ENCODE measurements around the gene GMPS. TPM values are rescaled to one million over a fixed set of nuclear protein-coding genes. Genes with fewer than 3 reads are reported as not detected.

The GMPS gene
- total and polyA plus RNA-seq, 2 of the 8 experiments (the other 6 are each of a cell fraction or from before 2014, with no cell fraction given), result 57.7 to 175 TPM

DNA sequence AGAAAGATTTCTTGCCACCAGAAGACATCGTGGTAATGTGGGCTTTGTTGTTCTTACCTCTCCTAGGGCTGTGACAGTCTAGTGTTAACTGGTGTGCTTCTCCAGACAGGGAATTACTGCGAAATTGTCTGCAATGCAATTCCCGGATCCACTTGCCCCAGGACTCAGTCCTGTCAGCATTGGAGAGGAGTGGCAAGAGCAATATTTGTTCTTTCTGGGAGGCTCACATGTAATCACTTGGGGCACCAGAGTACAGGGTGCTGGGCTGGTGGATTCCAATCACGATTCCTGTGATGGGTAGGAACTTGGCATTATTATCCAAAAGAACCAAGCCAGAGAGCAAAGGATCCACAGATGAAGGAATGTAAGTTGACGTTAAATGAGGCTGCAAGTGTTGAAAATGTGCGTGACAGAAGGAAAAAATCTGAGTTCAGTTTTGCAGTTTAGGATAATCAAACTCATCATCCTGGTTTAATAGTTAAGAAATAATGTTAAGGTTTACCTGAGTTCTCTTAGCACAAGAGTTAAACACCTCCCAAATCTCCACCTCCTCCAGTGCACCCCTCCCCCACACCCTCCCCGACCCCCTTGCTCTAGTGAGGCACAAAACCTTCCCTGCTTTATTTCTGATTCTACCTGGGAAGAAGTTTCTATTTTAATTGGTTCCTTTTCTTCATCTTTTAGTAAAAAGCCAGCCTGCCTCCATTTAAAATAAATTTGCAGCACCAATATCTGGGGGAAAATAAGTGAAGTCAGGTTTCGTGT lies 79.2 kb downstream of the GMPS start:
- no peak for FAIRE-seq
- no peak overlapping the region for H4K91ac ChIP-seq (replicated peaks; ENCODE audit: insufficient read length, low read length)
- no peak overlapping the region for H3K23ac ChIP-seq (ENCODE audit: insufficient read length)
- H2AK5ac ChIP-seq (ENCODE audit: low read depth, low read length), result 0 out of 2 replicates have a peak overlapping the region, but pooled peaks have one; percentile 53
- no peak for DNase-seq (ENCODE audit: low read depth in 1 of 2, low spot score in 2 of 2)
- H3K23me2 ChIP-seq (ENCODE audit: low read depth, low read length), result no peaks in the 10 kb centered on the region
- no peak overlapping the region for H2AFZ ChIP-seq (ENCODE audit: low read length)
- POLR2A ChIA-PET (ENCODE audit: partially characterized antibody), result interaction anchor here (1.3 kb wide), 1 partner anchor 79 kb away, joined by 3 read pairs; the partner anchor contains the start of gene GMPS
- no peak overlapping the region for H3K56ac ChIP-seq (replicated peaks; ENCODE audit: insufficient read length, low read depth, low read length)
- H2BK5ac ChIP-seq (ENCODE audit: low read depth, low read length), result no peak overlapping the region
- H3K36me3 ChIP-seq (ENCODE audit: control insufficient read depth in 2 of 4, insufficient read depth in 4 of 4, low read length in 3 of 4), result no peaks in the 10 kb centered on the region
- no peak overlapping the region for H2BK12ac ChIP-seq (ENCODE audit: low read depth, low read length)
- no peak overlapping the region for H3K18ac ChIP-seq (ENCODE audit: extremely low read depth, low read length)
- H3K4me2 ChIP-seq (ENCODE audit: insufficient read depth in 1 of 2, low read depth in 2 of 2, low read length in 2 of 2), result peak overlapping the region in 1 of 2 experiments; percentile 45; a peak in 2 of 4 replicates
- H3K9me3 ChIP-seq (ENCODE audit: insufficient read depth in 2 of 2, low read depth in 1 of 2, low read length in 1 of 2), result no peaks in the 10 kb centered on the region
- H4K8ac ChIP-seq (ENCODE audit: extremely low read depth, insufficient read depth, low read length), result no peak overlapping the region
- H3K79me1 ChIP-seq (ENCODE audit: low read depth, low read length), result no peaks in the 10 kb centered on the region
- no peaks in the 10 kb centered on the region for H4K20me1 ChIP-seq (replicated peaks in 1 of 2; ENCODE audit: control insufficient read depth in 1 of 2, insufficient read depth in 2 of 2, low read length in 2 of 2)
- 81% methylated on average over 8 of the region's 8 CpGs; no CpG with 5 or more reads in 1 of the 2 experiments for WGBS, 2 experiments (ENCODE audit: extremely low coverage in 1 of 2, insufficient coverage in 1 of 2, insufficient read length in 1 of 2, insufficient replicate concordance in 2 of 2, low coverage in 1 of 2, low lambda C conversion rate in 2 of 2, missing lambda C conversion rate in 1 of 2)
- H2BK120ac ChIP-seq (replicated peaks; ENCODE audit: low read depth, low read length), result no peak overlapping the region
- H3K27me3 ChIP-seq (replicated peaks in 1 of 4; ENCODE audit: control insufficient read depth in 3 of 4, extremely low read depth in 1 of 4, insufficient read depth in 3 of 4, low read length in 3 of 4), result no peaks in the 10 kb centered on the region
- peaks cover 0 to 9% (median 7%) of the 10 kb centered on the region in 4 experiments; a peak in 5 of 7 replicates for H3K4me1 ChIP-seq (replicated peaks in 1 of 4; ENCODE audit: control insufficient read depth in 3 of 4, insufficient read depth in 4 of 4, low read length in 3 of 4)
- CTCF ChIA-PET (ENCODE audit: partially characterized antibody), result interaction anchor here (0.9 to 1.7 kb wide), 4 partner anchors 9 to 30 kb away, joined by 3 to 6 read pairs (median 4); no protein-coding TSS in a partner anchor
- no peaks in the 10 kb centered on the region for H3K79me2 ChIP-seq (ENCODE audit: control insufficient read depth in 1 of 2, insufficient read depth in 2 of 2, low read length in 2 of 2)
- H4K5ac ChIP-seq (ENCODE audit: insufficient read length, low read depth, low read length), result no peak overlapping the region
- H3K4me3 ChIP-seq (ENCODE audit: extremely low read depth in 1 of 4, insufficient read depth in 2 of 4, low read depth in 3 of 4, low read length in 4 of 4), result no peak overlapping the region
- H3K9ac ChIP-seq (replicated peaks in 1 of 4; ENCODE audit: extremely low read depth in 1 of 4, low read depth in 3 of 4, low read length in 3 of 4), result peak overlapping the region in 1 of 4 experiments; percentile 21; a peak in 1 of 7 replicates
- no peak overlapping the region for H3K4ac ChIP-seq (replicated peaks; ENCODE audit: insufficient read length, low read depth, low read length)
- H2BK15ac ChIP-seq (ENCODE audit: low read length), result no peak overlapping the region
- H3K14ac ChIP-seq (ENCODE audit: insufficient read length), result peak overlapping the region; percentile 69
- H3K27ac ChIP-seq (ENCODE audit: low read depth, low read length), result no peak overlapping the region
- H2BK20ac ChIP-seq (ENCODE audit: low read length), result no peak overlapping the region
- TF ChIP-seq CHD2 (IDR thresholded peaks at IDR 0.05; ENCODE audit: low read length) (no peak), SAP30 (IDR thresholded peaks at IDR 0.05; ENCODE audit: insufficient read depth, insufficient replicate concordance, low read length) (no peak), FOSL1 (IDR thresholded peaks at IDR 0.05; ENCODE audit: insufficient read depth, low read depth, low read length) (no peak), SIN3A (conservative IDR thresholded peaks at IDR 0.05 in 1 of 2, IDR thresholded peaks at IDR 0.05 in 1 of 2; ENCODE audit: low read depth in 1 of 2, low read length in 2 of 2) (no peak), POU5F1 (IDR thresholded peaks at IDR 0.05; ENCODE audit: low read depth, low read length) (no peak), SP2 (IDR thresholded peaks at IDR 0.05; ENCODE audit: low read length) (no peak), ZNF274 (IDR thresholded peaks at IDR 0.05; ENCODE audit: borderline replicate concordance, extremely low read depth, low read length) (no peak), SP4 (IDR thresholded peaks at IDR 0.05; ENCODE audit: low read length) (no peak), EP300 (IDR thresholded peaks at IDR 0.05; ENCODE audit: borderline replicate concordance in 1 of 2, low read depth in 2 of 2, low read length in 2 of 2) (no peak)
- TF ChIP-seq, protein P1, sequence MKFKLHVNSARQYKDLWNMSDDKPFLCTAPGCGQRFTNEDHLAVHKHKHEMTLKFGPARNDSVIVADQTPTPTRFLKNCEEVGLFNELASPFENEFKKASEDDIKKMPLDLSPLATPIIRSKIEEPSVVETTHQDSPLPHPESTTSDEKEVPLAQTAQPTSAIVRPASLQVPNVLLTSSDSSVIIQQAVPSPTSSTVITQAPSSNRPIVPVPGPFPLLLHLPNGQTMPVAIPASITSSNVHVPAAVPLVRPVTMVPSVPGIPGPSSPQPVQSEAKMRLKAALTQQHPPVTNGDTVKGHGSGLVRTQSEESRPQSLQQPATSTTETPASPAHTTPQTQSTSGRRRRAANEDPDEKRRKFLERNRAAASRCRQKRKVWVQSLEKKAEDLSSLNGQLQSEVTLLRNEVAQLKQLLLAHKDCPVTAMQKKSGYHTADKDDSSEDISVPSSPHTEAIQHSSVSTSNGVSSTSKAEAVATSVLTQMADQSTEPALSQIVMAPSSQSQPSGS (IDR thresholded peaks at IDR 0.05; ENCODE audit: low read length), result no peak

Data from H1 (cell line).